Natural killer cell treated with Interleukin-12 subunit alpha and Interleukin-12 subunit beta and Interleukin-15 and Interleukin-18, amount 100 ng/mL, for 72 hours (primary cell): Measurements from ENCODE around the gene TTLL13. TPM values are rescaled to one million over a fixed set of nuclear protein-coding genes. Genes with fewer than 3 reads are reported as not detected.
"Not testable (repeated sequence)": the region's sequence is repeated elsewhere in the genome, so short reads cannot be mapped to it uniquely, and the experiment has no call there.

Source experiments
- ATAC-seq, 2 donors: fragments of 150-1000 bp; cut with Tn5 transposase in 1 of 2; sonication (Bioruptor Pico), chemical (Tn5 transposase) in 1 of 2; 2 replicates each; pipeline ENCODE4 v1.10.0; 2021
- DNase-seq: peaks from one replicate; pipeline ENCODE4 v3.0.0; 2022; ENCODE audit warnings: low spot score
- H3K27ac Mint-ChIP-seq, 2 donors: 1 replicate in 1 of 2; 2 replicates in 1 of 2; pipeline ENCODE4 v1.8.0; 2022; ENCODE audit warnings: mixed read lengths in 2 of 2, mild to moderate bottlenecking in 1 of 2, moderate library complexity in 1 of 2
- H3K27me3 Mint-ChIP-seq, 2 donors: 1 replicate in 1 of 2; 2 replicates in 1 of 2; pipeline ENCODE4 v1.8.0; 2022; ENCODE audit warnings: mixed read lengths in 2 of 2
- H3K36me3 Mint-ChIP-seq: one replicate; pipeline ENCODE4 v1.8.0; 2022; ENCODE audit warnings: mixed read lengths
- H3K4me1 Mint-ChIP-seq, 2 donors: 1 replicate in 1 of 2; 2 replicates in 1 of 2; pipeline ENCODE4 v1.8.0; 2022; ENCODE audit warnings: low read depth in 2 of 2, mixed read lengths in 2 of 2, mild to moderate bottlenecking in 1 of 2
- H3K4me3 Mint-ChIP-seq: one replicate; pipeline ENCODE4 v1.8.0; 2022; ENCODE audit warnings: mixed read lengths
- H3K9me3 Mint-ChIP-seq: 2 replicates; pipeline ENCODE4 v1.8.0; 2022; ENCODE audit warnings: mixed read lengths
- total RNA-seq, 2 donors: library from RNA; stranded (reverse); gene quantifications; one replicate each; pipeline ENCODE4 v1.2.3, GENCODE V29; 2022

Gene TTLL13
- total RNA-seq, 2 donors from 2014 or later: 0.36 TPM; not detected in 1

GRCh38 chr15:90266485-90266884, 17.1 kb downstream of the TTLL13 start:
- Mint-ChIP-seq H3K27ac (peak overlapping the region; percentile 90 to 96), H3K36me3 (peaks cover 26% of the 10 kb centered on the region), H3K27me3 (no peaks in the 10 kb centered on the region), H3K9me3 (no peaks in the 10 kb centered on the region), H3K4me1 (peaks cover 41 to 49% of the 10 kb centered on the region in 2 donors), H3K4me3 (peak overlapping the region; percentile 98)
- no peak for ATAC-seq
- no peak for DNase-seq

GRCh38 chr15:90268415-90268814, 19.1 kb downstream of the TTLL13 start:
- no peaks in the 10 kb centered on the region for H3K27me3 Mint-ChIP-seq

GRCh38 chr15:90270502-90271150, 21.3 kb downstream of the TTLL13 start:
- no peak for DNase-seq
- H3K27me3 Mint-ChIP-seq: no peaks in the 10 kb centered on the region
- H3K27ac Mint-ChIP-seq: peak overlapping the region; percentile 7 to 76
- peaks cover 36% of the 10 kb centered on the region for H3K36me3 Mint-ChIP-seq
- H3K9me3 Mint-ChIP-seq: no peaks in the 10 kb centered on the region
- ATAC-seq: no peak
- peak overlapping the region; percentile 61 for H3K4me3 Mint-ChIP-seq
- H3K4me1 Mint-ChIP-seq: peaks cover 43 to 47% of the 10 kb centered on the region in 2 donors

More at GRCh38 chr15:90268415-90268814, 19.1 kb downstream of the TTLL13 start:
- Mint-ChIP-seq H3K9me3 (no peaks in the 10 kb centered on the region), H3K36me3 (peaks cover 31% of the 10 kb centered on the region), H3K27ac (peak overlapping the region; percentile 8 to 96), H3K4me3 (peak overlapping the region; percentile 98), H3K4me1 (peaks cover 45 to 58% of the 10 kb centered on the region in 2 donors)
- no peak for DNase-seq
- no peak for ATAC-seq

- no peaks in the 10 kb centered on the region for H3K27me3 Mint-ChIP-seq
- H3K9me3 Mint-ChIP-seq: no peaks in the 10 kb centered on the region
- peaks cover 37% of the 10 kb centered on the region for H3K36me3 Mint-ChIP-seq
- H3K4me1 Mint-ChIP-seq: peaks cover 39 to 42% of the 10 kb centered on the region in 2 donors
- H3K4me3 Mint-ChIP-seq: no peak overlapping the region
- H3K27ac Mint-ChIP-seq: peak overlapping the region; percentile 23 to 76
- ATAC-seq (no peak), DNase-seq (no peak)
Measured at GRCh38 chr15:90271459-90272166, 22.3 kb downstream of the TTLL13 start.

- H3K4me1 Mint-ChIP-seq: peaks cover 0 to 11% of the 10 kb centered on the region in 2 donors
- not testable (repeated sequence) for H3K9me3 Mint-ChIP-seq, DNase-seq, H3K27ac Mint-ChIP-seq, H3K27me3 Mint-ChIP-seq, H3K4me3 Mint-ChIP-seq, ATAC-seq, H3K36me3 Mint-ChIP-seq
Measured at GRCh38 chr15:90278467-90278866, 29.1 kb downstream of the TTLL13 start.

GRCh38 chr15:90280743-90281142, 31.4 kb downstream of the TTLL13 start:
- H3K36me3 Mint-ChIP-seq, H3K27me3 Mint-ChIP-seq, H3K4me1 Mint-ChIP-seq, H3K9me3 Mint-ChIP-seq, ATAC-seq, DNase-seq, H3K27ac Mint-ChIP-seq, H3K4me3 Mint-ChIP-seq: not testable (repeated sequence)

GRCh38 chr15:90281637-90282036, 32.3 kb downstream of the TTLL13 start:
- H3K9me3 Mint-ChIP-seq, H3K36me3 Mint-ChIP-seq, H3K27ac Mint-ChIP-seq, H3K4me3 Mint-ChIP-seq, DNase-seq, H3K4me1 Mint-ChIP-seq, ATAC-seq, H3K27me3 Mint-ChIP-seq: not testable (repeated sequence)

- Mint-ChIP-seq H3K4me1 (no peaks in the 10 kb centered on the region), H3K36me3 (no peaks in the 10 kb centered on the region), H3K27me3 (no peaks in the 10 kb centered on the region), H3K9me3 (no peaks in the 10 kb centered on the region), H3K4me3 (no peak overlapping the region), H3K27ac (no peak overlapping the region)
- DNase-seq (no peak), ATAC-seq (no peak)
Measured at GRCh38 chr15:90286678-90287077, 37.3 kb downstream of the TTLL13 start.

- ATAC-seq: no peak
- H3K27ac Mint-ChIP-seq: no peak overlapping the region
- no peak overlapping the region for H3K4me3 Mint-ChIP-seq
- no peaks in the 10 kb centered on the region for H3K9me3 Mint-ChIP-seq
- H3K27me3 Mint-ChIP-seq: no peaks in the 10 kb centered on the region
- no peak for DNase-seq
- no peaks in the 10 kb centered on the region for H3K4me1 Mint-ChIP-seq
- no peaks in the 10 kb centered on the region for H3K36me3 Mint-ChIP-seq
Measured at GRCh38 chr15:90287101-90287500, 37.7 kb downstream of the TTLL13 start.

GRCh38 chr15:90287946-90288345, 38.6 kb downstream of the TTLL13 start:
- DNase-seq (no peak), ATAC-seq (no peak)
- no peaks in the 10 kb centered on the region for H3K9me3 Mint-ChIP-seq
- no peaks in the 10 kb centered on the region for H3K4me1 Mint-ChIP-seq
- H3K36me3 Mint-ChIP-seq: no peaks in the 10 kb centered on the region
- H3K27me3 Mint-ChIP-seq: no peaks in the 10 kb centered on the region
- no peak overlapping the region for H3K4me3 Mint-ChIP-seq
- no peak overlapping the region for H3K27ac Mint-ChIP-seq

- Mint-ChIP-seq H3K27me3 (peaks cover 0 to 7% of the 10 kb centered on the region in 2 donors), H3K36me3 (no peaks in the 10 kb centered on the region), H3K9me3 (no peaks in the 10 kb centered on the region), H3K4me3 (no peak overlapping the region), H3K27ac (no peak overlapping the region), H3K4me1 (peaks cover 5 to 6% of the 10 kb centered on the region in 2 donors)
- DNase-seq (no peak), ATAC-seq (no peak)
Measured at GRCh38 chr15:90291679-90292356, 42.5 kb downstream of the TTLL13 start.

- not testable (repeated sequence) for H3K4me1 Mint-ChIP-seq, H3K27me3 Mint-ChIP-seq
- H3K27ac Mint-ChIP-seq: peak overlapping the region in 1 of 2 donors; percentile 74
Measured at GRCh38 chr15:90293040-90293810, 43.9 kb downstream of the TTLL13 start.

GRCh38 chr15:90294159-90294558, 44.8 kb downstream of the TTLL13 start:
- ATAC-seq: no peak
- Mint-ChIP-seq H3K4me3 (no peak overlapping the region), H3K9me3 (no peaks in the 10 kb centered on the region), H3K27ac (no peak overlapping the region), H3K27me3 (peaks cover 0 to 7% of the 10 kb centered on the region in 2 donors), H3K4me1 (peaks cover 5 to 6% of the 10 kb centered on the region in 2 donors), H3K36me3 (no peaks in the 10 kb centered on the region)
- no peak for DNase-seq

More at GRCh38 chr15:90293040-90293810, 43.9 kb downstream of the TTLL13 start:
- not testable (repeated sequence) for H3K4me3 Mint-ChIP-seq, H3K9me3 Mint-ChIP-seq, H3K36me3 Mint-ChIP-seq, ATAC-seq
- peak; percentile 72 for DNase-seq
